Colonic mucosa (tissue), 4 donors: ENCODE measurements around the gene TRIM65. TPM values are rescaled to one million over a fixed set of nuclear protein-coding genes. Genes with fewer than 3 reads are reported as not detected.

ENCODE experiments used
- DNase-seq: peaks from one replicate; pipeline ENCODE4 v3.0.0-alpha.2; 2020
- H3K27ac ChIP-seq: fragments of 200-600 bp; one replicate; pipeline ENCODE4 v1.8.0; 2021
- H3K27me3 ChIP-seq: fragments of 200-600 bp; one replicate; pipeline ENCODE4 v1.8.0; 2021
- H3K36me3 ChIP-seq: fragments of 200-600 bp; one replicate; pipeline ENCODE4 v1.8.0; 2021
- H3K4me1 ChIP-seq: fragments of 200-600 bp; one replicate; pipeline ENCODE4 v1.8.0; 2021; ENCODE audit warnings: mild to moderate bottlenecking
- H3K4me3 ChIP-seq: fragments of 200-600 bp; one replicate; pipeline ENCODE4 v1.8.0; 2021
- H3K9ac ChIP-seq, 2 donors: one replicate each; pipeline ENCODE4 v1.7.0; 2013; ENCODE audit warnings: control low read depth in 2 of 2, low read depth in 2 of 2, low read length in 2 of 2
- H3K9me3 ChIP-seq: fragments of 200-600 bp; one replicate; pipeline ENCODE4 v1.8.0; 2021
- CTCF ChIP-seq: fragments of 200-600 bp; IDR thresholded peaks from one replicate; pipeline ENCODE4 v1.8.0; 2022; ENCODE audit warnings: antibody characterized with exemption, mild to moderate bottlenecking
- intact Hi-C: fragments of 100-400 bp; cut with DNase I; formaldehyde crosslinking; loops from one replicate; pipeline ENCODE4 v1.14.1; 2022
- total RNA-seq, 2 donors: library from RNA; stranded (reverse); fragmentation: NEBNext Ultra II Directional in 1 of 2; extraction: Animal tissue kit (Norgen Biotek cat#: 25700) in 1 of 2; gene quantifications; one replicate each; pipeline ENCODE4 v1.2.1, GENCODE V29; 2021
- donor health status: healthy.
- donor health status: DM: no; HTN: no; CAD: no.
- donor health status: DM: no; HTN: no; CAD: no.

The TRIM65 gene
- total RNA-seq, 2 donors from 2014 or later: 14.5 to 26.0 TPM

- peak; percentile 97 for TF ChIP-seq CTCF
- no peaks in the 10 kb centered on the region for H3K27me3 ChIP-seq
- H3K27ac ChIP-seq: peak within 1 kb of the TSS; percentile 94
- peaks cover 5% of the 10 kb centered on the region for H3K4me1 ChIP-seq
- no peaks in the 10 kb centered on the region for H3K36me3 ChIP-seq
- intact Hi-C loops: no loop called here
- no peaks in the 10 kb centered on the region for H3K9me3 ChIP-seq
- peak; percentile 95 for DNase-seq
- peak within 1 kb of the TSS; percentile 72 for H3K4me3 ChIP-seq
- peak within 1 kb of the TSS; percentile 65 to 78 for H3K9ac ChIP-seq
These were observed 8.2 kb upstream of the TRIM65 start, which contains the start of gene MRPL38 for GRCh38 chr17:75904749-75905521. TSS of gene MRPL38 (minus strand) at chr17:75904884. CDS start at chr17:75904875, 9 bp downstream.

GRCh38 chr17:75902406-75902805, 5.7 kb upstream of the TRIM65 start:
- Histone ChIP-seq H3K4me3 (no peak overlapping the region), H3K9me3 (no peaks in the 10 kb centered on the region), H3K4me1 (peaks cover 5% of the 10 kb centered on the region), H3K36me3 (peaks cover 12% of the 10 kb centered on the region), H3K27me3 (no peaks in the 10 kb centered on the region), H3K9ac (no peak overlapping the region), H3K27ac (no peak overlapping the region)
- intact Hi-C loops: no loop called here
- no peak for DNase-seq
- no peak for TF ChIP-seq CTCF

GRCh38 chr17:75901727-75902126, 5.0 kb upstream of the TRIM65 start:
- intact Hi-C loops: no loop called here

GRCh38 chr17:75900691-75901533, 4.2 kb upstream of the TRIM65 start:
- Histone ChIP-seq H3K4me3 (no peak overlapping the region), H3K36me3 (peaks cover 12% of the 10 kb centered on the region), H3K9ac (no peak overlapping the region), H3K27me3 (no peaks in the 10 kb centered on the region), H3K27ac (no peak overlapping the region), H3K4me1 (peaks cover 5% of the 10 kb centered on the region), H3K9me3 (no peaks in the 10 kb centered on the region)
- no peak for TF ChIP-seq CTCF
- intact Hi-C loops: no loop called here
- DNase-seq: no peak

More at GRCh38 chr17:75901727-75902126, 5.0 kb upstream of the TRIM65 start:
- Histone ChIP-seq H3K4me3 (no peak overlapping the region), H3K9ac (no peak overlapping the region), H3K9me3 (no peaks in the 10 kb centered on the region), H3K27me3 (no peaks in the 10 kb centered on the region), H3K36me3 (peaks cover 12% of the 10 kb centered on the region), H3K4me1 (peaks cover 5% of the 10 kb centered on the region), H3K27ac (no peak overlapping the region)
- DNase-seq: no peak
- TF ChIP-seq CTCF: no peak

- DNase-seq: no peak
- no peak for TF ChIP-seq CTCF
- Histone ChIP-seq H3K9me3 (no peaks in the 10 kb centered on the region), H3K36me3 (peaks cover 12% of the 10 kb centered on the region), H3K27ac (no peak overlapping the region), H3K27me3 (no peaks in the 10 kb centered on the region), H3K4me3 (no peak overlapping the region), H3K4me1 (peaks cover 10% of the 10 kb centered on the region), H3K9ac (no peak overlapping the region)
- intact Hi-C loops: no loop called here
These were observed 3.2 kb upstream of the TRIM65 start for GRCh38 chr17:75899767-75900468.
